Psoas muscle (tissue), 8 donors: Measurements from ENCODE around the gene MPZL3. TPM values are rescaled to one million over a fixed set of nuclear protein-coding genes. Genes with fewer than 3 reads are reported as not detected.
"Not testable (repeated sequence)": the region's sequence is repeated elsewhere in the genome, so short reads cannot be mapped to it uniquely, and the experiment has no call there.

ENCODE experiments used
- ATAC-seq, 4 donors: fragments of 200-7000 bp; cut with Tn5 transposase; one replicate each; pipeline ENCODE4 v1.9.1; 2020; ENCODE audit warnings: moderate library complexity in 3 of 4, mild to moderate bottlenecking in 2 of 4
- DNase-seq, 2 donors: peaks; one replicate each; pipeline ENCODE4 v3.0.0-alpha.2; 2020
- H3K27ac ChIP-seq: fragments of 200-600 bp; one replicate; pipeline ENCODE4 v1.8.0; 2022
- H3K27me3 ChIP-seq, 3 donors: fragments of 200-600 bp in 1 of 3; one replicate each; pipeline versions ENCODE4 v1.6.1 to v1.8.0; 2013 to 2022; ENCODE audit warnings: low read length in 2 of 3, mild to moderate bottlenecking in 2 of 3, moderate library complexity in 1 of 3; ENCODE audit not compliant: insufficient read depth in 3 of 3
- H3K36me3 ChIP-seq, 2 donors: fragments of 200-600 bp in 1 of 2; one replicate each; pipeline versions ENCODE4 v1.6.1 to v1.8.0; 2013 to 2022; ENCODE audit warnings: low read depth in 1 of 2, mild to moderate bottlenecking in 1 of 2, moderate library complexity in 1 of 2; ENCODE audit not compliant: insufficient read depth in 1 of 2
- H3K4me1 ChIP-seq: fragments of 200-600 bp; one replicate; pipeline ENCODE4 v1.8.0; 2022
- H3K4me3 ChIP-seq: fragments of 200-600 bp; one replicate; pipeline ENCODE4 v1.8.0; 2022; ENCODE audit warnings: mild to moderate bottlenecking
- H3K9me3 ChIP-seq: fragments of 200-600 bp; one replicate; pipeline ENCODE4 v1.8.0; 2022
- WGBS, 3 donors: extraction: QIAGEN DNeasy Blood & Tissue Kit; methylation state at CpG; one replicate each; pipeline versions ENCODE4 v1.1.6 to v1.1.7; 2013; 5-methylcytosine and 5-hydroxymethylcytosine counted together
- intact Hi-C, 2 donors: fragments of 100-400 bp; cut with DNase I; formaldehyde crosslinking; loops; one replicate each; pipeline versions ENCODE4 v1.11.0 to v1.14.2; 2022
- polyA plus RNA-seq, 3 donors: library from polyadenylated mRNA; stranded (reverse); fragments of 200-250 nt; gene quantifications; one replicate each; pipeline ENCODE4 v1.2.3, GENCODE V29; 2013
- total RNA-seq, 4 donors: library from RNA; stranded (reverse); fragmentation: NEBNext Ultra II Directional in 2 of 4; extraction: Animal tissue kit (Norgen Biotek cat#: 25700) in 2 of 4; gene quantifications; one replicate each; pipeline versions ENCODE4 v1.2.1 to v1.2.4, GENCODE V29; 2021 to 2023
- TF ChIP-seq, protein P1 (sequence below): fragments of 200-600 bp; IDR thresholded peaks from one replicate; pipeline ENCODE4 v1.8.0; 2022; ENCODE audit warnings: antibody characterized with exemption
- donor health status: healthy with polysubstance abuse.
- donor health status: DM: no; HTN: no; CAD: no; lungs with moderate emphysema.
- donor health status: Bipolar disorder and iron deficiency.
- donor health status: healthy.
- donor health status: DM: yes; HTN: yes; CAD: no.
- donor health status: DM: no; HTN: no; CAD: no.
- donor health status: DM: no; HTN: no; CAD: no.
- donor health status: DM: yes; HTN: yes; CAD: no.

The MPZL3 gene
- total and polyA plus RNA-seq, 7 donors, result 0.07 to 0.97 (median 0.22) TPM

GRCh38 chr11:118193910-118194566, 58.1 kb downstream of the MPZL3 start:
- no peak for DNase-seq
- intact Hi-C loops, result no loop called here
- peaks cover 20% of the 10 kb centered on the region for H3K4me1 ChIP-seq
- no peaks in the 10 kb centered on the region for H3K36me3 ChIP-seq
- ATAC-seq, result no peak
- 36 to 64% (median 52%) methylated on average over 6 of the region's 6 CpGs for WGBS, 3 donors
- no peaks in the 10 kb centered on the region for H3K9me3 ChIP-seq
- H3K4me3 ChIP-seq, result no peak overlapping the region
- no peaks in the 10 kb centered on the region for H3K27me3 ChIP-seq
- TF ChIP-seq, protein P1, sequence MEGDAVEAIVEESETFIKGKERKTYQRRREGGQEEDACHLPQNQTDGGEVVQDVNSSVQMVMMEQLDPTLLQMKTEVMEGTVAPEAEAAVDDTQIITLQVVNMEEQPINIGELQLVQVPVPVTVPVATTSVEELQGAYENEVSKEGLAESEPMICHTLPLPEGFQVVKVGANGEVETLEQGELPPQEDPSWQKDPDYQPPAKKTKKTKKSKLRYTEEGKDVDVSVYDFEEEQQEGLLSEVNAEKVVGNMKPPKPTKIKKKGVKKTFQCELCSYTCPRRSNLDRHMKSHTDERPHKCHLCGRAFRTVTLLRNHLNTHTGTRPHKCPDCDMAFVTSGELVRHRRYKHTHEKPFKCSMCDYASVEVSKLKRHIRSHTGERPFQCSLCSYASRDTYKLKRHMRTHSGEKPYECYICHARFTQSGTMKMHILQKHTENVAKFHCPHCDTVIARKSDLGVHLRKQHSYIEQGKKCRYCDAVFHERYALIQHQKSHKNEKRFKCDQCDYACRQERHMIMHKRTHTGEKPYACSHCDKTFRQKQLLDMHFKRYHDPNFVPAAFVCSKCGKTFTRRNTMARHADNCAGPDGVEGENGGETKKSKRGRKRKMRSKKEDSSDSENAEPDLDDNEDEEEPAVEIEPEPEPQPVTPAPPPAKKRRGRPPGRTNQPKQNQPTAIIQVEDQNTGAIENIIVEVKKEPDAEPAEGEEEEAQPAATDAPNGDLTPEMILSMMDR, result no peak
- peak overlapping the region; percentile 66 for H3K27ac ChIP-seq

- ATAC-seq, H3K27me3 ChIP-seq, intact Hi-C loops, DNase-seq, H3K9me3 ChIP-seq, H3K36me3 ChIP-seq, H3K4me3 ChIP-seq, H3K27ac ChIP-seq: not testable (repeated sequence)
- H3K4me1 ChIP-seq, result peaks cover 17% of the 10 kb centered on the region
- 93 to 95% (median 94%) methylated on average over 5 of the region's 5 CpGs for WGBS, 3 donors
These were observed 59.3 kb downstream of the MPZL3 start for GRCh38 chr11:118192817-118193216.

GRCh38 chr11:118190942-118191506, 61.1 kb downstream of the MPZL3 start:
- intact Hi-C loops, H3K4me3 ChIP-seq, H3K9me3 ChIP-seq, DNase-seq, H3K27me3 ChIP-seq, H3K27ac ChIP-seq, H3K36me3 ChIP-seq, ATAC-seq: not testable (repeated sequence)
- WGBS, 3 donors, result 47 to 97% (median 73%) methylated on average over 2 of the region's 2 CpGs
- peaks cover 17% of the 10 kb centered on the region for H3K4me1 ChIP-seq

- intact Hi-C loops, result no loop called here
- Histone ChIP-seq H3K4me1 (no peaks in the 10 kb centered on the region), H3K9me3 (no peaks in the 10 kb centered on the region), H3K27ac (no peak overlapping the region), H3K4me3 (no peak overlapping the region), H3K36me3 (no peaks in the 10 kb centered on the region), H3K27me3 (no peaks in the 10 kb centered on the region)
- TF ChIP-seq, protein P1, result no peak
- ATAC-seq (no peak), DNase-seq (no peak)
- 50 to 73% (median 68%) methylated on average over 6 of the region's 6 CpGs for WGBS, 3 donors
These were observed 65.6 kb downstream of the MPZL3 start for GRCh38 chr11:118186346-118187107.

DNA sequence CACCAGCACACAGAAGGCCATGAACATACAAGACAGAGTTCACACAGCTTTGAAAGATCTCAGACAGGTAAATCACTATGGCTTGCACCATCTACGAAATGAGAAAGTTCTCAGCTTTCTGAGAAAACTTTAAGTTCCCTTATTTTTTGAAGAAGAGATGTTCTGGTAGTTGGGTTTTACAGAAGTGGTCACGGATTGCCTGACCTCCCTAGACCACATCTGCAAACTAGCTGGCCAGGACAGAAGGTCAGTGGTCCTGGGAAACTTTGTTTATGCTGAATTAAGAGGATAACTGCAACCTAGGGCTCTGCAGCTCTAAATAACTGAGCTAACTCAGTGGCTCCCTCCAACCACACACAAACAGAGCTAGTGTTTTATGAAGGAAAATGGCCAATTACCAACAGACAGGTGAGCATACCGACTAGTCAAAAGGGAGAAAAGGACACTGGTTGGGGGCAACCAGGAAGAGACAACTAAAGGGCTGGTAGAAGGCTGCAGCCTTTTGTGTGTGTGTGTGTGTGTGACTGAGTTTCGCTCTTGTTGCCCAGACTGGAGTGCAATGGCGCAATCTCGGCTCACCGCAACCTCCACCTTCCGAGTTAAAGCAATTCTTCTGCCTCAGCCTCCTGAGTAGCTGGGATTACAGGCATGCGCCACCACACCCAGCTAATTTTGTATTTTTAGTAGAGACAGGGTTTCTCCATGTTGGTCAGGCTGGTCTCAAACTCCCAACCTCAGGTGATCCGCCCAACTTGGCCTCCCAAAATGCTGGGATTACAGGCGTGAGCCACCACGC, 67.2 kb downstream of the MPZL3 start:
- TF ChIP-seq, protein P1, result no peak
- no peaks in the 10 kb centered on the region for H3K9me3 ChIP-seq
- ATAC-seq (no peak), DNase-seq (no peak)
- H3K4me3 ChIP-seq, result no peak overlapping the region
- no peaks in the 10 kb centered on the region for H3K27me3 ChIP-seq
- 83 to 94% (median 93%) methylated on average over 11 to 12 of the region's 12 CpGs for WGBS, 3 donors
- H3K36me3 ChIP-seq, result no peaks in the 10 kb centered on the region
- no peak overlapping the region for H3K27ac ChIP-seq
- intact Hi-C loops, result no loop called here
- H3K4me1 ChIP-seq, result peaks cover 5% of the 10 kb centered on the region

DNA sequence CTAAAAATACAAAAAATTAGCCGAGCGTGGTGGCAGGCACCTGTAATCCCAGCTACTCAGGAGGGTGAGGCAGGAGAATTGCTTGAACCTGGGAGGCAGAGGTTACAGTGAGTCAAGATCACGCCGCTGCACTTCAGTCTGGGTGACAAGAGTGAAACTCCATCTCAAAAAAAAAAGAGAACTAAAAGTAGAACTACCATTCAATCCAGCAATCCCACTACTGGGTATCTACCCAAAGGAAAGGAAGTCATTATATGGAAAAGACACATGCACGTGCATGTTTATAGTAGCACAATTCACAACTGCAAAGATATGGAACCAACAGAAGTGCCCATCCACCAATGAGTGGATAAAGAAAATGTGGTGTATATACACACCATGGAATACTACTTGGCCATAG, 68.5 kb downstream of the MPZL3 start:
- WGBS, 3 donors, result 71 to 93% (median 93%) methylated on average over 5 of the region's 5 CpGs
- intact Hi-C loops, H3K9me3 ChIP-seq: not testable (repeated sequence)

More for the DNA sequence above, 68.5 kb downstream of the MPZL3 start:
- not testable (repeated sequence) for H3K4me3 ChIP-seq, H3K27me3 ChIP-seq, DNase-seq, ATAC-seq, H3K4me1 ChIP-seq, H3K27ac ChIP-seq, H3K36me3 ChIP-seq
